ENCODE data around the gene PGAP2. TPM values are rescaled to one million over a fixed set of nuclear protein-coding genes. Genes with fewer than 3 reads are reported as not detected.

Gene PGAP2
- total and polyA plus RNA-seq, 10 of the 15 experiments (the other 5 are each of a cell fraction or from before 2014, with no cell fraction given) = 12.3 to 37.4 (median 31.9) TPM

- TF ChIP-seq, protein P1, sequence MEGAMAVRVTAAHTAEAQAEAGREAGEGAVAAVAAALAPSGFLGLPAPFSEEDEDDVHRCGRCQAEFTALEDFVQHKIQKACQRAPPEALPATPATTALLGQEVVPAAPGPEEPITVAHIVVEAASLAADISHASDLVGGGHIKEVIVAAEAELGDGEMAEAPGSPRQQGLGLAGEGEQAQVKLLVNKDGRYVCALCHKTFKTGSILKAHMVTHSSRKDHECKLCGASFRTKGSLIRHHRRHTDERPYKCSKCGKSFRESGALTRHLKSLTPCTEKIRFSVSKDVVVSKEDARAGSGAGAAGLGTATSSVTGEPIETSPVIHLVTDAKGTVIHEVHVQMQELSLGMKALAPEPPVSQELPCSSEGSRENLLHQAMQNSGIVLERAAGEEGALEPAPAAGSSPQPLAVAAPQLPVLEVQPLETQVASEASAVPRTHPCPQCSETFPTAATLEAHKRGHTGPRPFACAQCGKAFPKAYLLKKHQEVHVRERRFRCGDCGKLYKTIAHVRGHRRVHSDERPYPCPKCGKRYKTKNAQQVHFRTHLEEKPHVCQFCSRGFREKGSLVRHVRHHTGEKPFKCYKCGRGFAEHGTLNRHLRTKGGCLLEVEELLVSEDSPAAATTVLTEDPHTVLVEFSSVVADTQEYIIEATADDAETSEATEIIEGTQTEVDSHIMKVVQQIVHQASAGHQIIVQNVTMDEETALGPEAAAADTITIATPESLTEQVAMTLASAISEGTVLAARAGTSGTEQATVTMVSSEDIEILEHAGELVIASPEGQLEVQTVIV (IDR thresholded peaks at IDR 0.05; ENCODE audit: borderline replicate concordance, partially characterized antibody) = no peak
- no peak for TF ChIP-seq NFXL1 (IDR thresholded peaks at IDR 0.05; ENCODE audit: borderline replicate concordance)
- TF ChIP-seq SIX5 (IDR thresholded peaks at IDR 0.05; ENCODE audit: low read depth, low read length, severe bottlenecking) = no peak
- TF ChIP-seq ASH2L (IDR thresholded peaks at IDR 0.05; ENCODE audit: borderline replicate concordance, low read depth) = no peak
- TF ChIP-seq RCOR1 (conservative IDR thresholded peaks at IDR 0.05; ENCODE audit: low read depth, low read length) = no peak
- TF ChIP-seq, protein P2, sequence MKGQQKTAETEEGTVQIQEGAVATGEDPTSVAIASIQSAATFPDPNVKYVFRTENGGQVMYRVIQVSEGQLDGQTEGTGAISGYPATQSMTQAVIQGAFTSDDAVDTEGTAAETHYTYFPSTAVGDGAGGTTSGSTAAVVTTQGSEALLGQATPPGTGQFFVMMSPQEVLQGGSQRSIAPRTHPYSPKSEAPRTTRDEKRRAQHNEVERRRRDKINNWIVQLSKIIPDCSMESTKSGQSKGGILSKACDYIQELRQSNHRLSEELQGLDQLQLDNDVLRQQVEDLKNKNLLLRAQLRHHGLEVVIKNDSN (IDR thresholded peaks at IDR 0.05; ENCODE audit: borderline replicate concordance, extremely low read length, insufficient read depth, low read depth, low read length) = peak; percentile 5
- TF ChIP-seq, protein P3, sequence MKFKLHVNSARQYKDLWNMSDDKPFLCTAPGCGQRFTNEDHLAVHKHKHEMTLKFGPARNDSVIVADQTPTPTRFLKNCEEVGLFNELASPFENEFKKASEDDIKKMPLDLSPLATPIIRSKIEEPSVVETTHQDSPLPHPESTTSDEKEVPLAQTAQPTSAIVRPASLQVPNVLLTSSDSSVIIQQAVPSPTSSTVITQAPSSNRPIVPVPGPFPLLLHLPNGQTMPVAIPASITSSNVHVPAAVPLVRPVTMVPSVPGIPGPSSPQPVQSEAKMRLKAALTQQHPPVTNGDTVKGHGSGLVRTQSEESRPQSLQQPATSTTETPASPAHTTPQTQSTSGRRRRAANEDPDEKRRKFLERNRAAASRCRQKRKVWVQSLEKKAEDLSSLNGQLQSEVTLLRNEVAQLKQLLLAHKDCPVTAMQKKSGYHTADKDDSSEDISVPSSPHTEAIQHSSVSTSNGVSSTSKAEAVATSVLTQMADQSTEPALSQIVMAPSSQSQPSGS (IDR thresholded peaks at IDR 0.05; ENCODE audit: low read length) = no peak
- TF ChIP-seq MEF2A (IDR thresholded peaks at IDR 0.05; ENCODE audit: insufficient read depth, low read depth, low read length) = peak; percentile 47; the same call in 1 of the 2 replicates
- TF ChIP-seq, protein P4, sequence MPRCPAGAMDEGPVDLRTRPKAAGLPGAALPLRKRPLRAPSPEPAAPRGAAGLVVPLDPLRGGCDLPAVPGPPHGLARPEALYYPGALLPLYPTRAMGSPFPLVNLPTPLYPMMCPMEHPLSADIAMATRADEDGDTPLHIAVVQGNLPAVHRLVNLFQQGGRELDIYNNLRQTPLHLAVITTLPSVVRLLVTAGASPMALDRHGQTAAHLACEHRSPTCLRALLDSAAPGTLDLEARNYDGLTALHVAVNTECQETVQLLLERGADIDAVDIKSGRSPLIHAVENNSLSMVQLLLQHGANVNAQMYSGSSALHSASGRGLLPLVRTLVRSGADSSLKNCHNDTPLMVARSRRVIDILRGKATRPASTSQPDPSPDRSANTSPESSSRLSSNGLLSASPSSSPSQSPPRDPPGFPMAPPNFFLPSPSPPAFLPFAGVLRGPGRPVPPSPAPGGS (IDR thresholded peaks at IDR 0.05; ENCODE audit: borderline replicate concordance, insufficient read depth, low read depth, low read length, poor library complexity, severe bottlenecking) = no peak
- TF ChIP-seq RAD51 (IDR thresholded peaks at IDR 0.05) = no peak
- TF ChIP-seq, protein P5, sequence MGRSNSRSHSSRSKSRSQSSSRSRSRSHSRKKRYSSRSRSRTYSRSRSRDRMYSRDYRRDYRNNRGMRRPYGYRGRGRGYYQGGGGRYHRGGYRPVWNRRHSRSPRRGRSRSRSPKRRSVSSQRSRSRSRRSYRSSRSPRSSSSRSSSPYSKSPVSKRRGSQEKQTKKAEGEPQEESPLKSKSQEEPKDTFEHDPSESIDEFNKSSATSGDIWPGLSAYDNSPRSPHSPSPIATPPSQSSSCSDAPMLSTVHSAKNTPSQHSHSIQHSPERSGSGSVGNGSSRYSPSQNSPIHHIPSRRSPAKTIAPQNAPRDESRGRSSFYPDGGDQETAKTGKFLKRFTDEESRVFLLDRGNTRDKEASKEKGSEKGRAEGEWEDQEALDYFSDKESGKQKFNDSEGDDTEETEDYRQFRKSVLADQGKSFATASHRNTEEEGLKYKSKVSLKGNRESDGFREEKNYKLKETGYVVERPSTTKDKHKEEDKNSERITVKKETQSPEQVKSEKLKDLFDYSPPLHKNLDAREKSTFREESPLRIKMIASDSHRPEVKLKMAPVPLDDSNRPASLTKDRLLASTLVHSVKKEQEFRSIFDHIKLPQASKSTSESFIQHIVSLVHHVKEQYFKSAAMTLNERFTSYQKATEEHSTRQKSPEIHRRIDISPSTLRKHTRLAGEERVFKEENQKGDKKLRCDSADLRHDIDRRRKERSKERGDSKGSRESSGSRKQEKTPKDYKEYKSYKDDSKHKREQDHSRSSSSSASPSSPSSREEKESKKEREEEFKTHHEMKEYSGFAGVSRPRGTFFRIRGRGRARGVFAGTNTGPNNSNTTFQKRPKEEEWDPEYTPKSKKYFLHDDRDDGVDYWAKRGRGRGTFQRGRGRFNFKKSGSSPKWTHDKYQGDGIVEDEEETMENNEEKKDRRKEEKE (IDR thresholded peaks at IDR 0.05) = no peak
- TF ChIP-seq CHD1 (IDR thresholded peaks at IDR 0.05; ENCODE audit: low read depth, low read length) = no peak; the same call in 1 of the 2 replicates
- no peak for TF ChIP-seq SKIL (IDR thresholded peaks at IDR 0.05; ENCODE audit: low read depth, poor library complexity, severe bottlenecking)
- peak; percentile 90; the same call in 1 of the 2 replicates for TF ChIP-seq RB1 (IDR thresholded peaks at IDR 0.05; ENCODE audit: borderline replicate concordance)
- 0 out of 2 replicates have a peak, but pooled peaks have one; percentile 16 for TF ChIP-seq HCFC1 (IDR thresholded peaks at IDR 0.05; ENCODE audit: low read length)
- TF ChIP-seq JUNB (IDR thresholded peaks at IDR 0.05) = no peak
- no peak; the same call in 1 of the 2 replicates for TF ChIP-seq DPF2 (IDR thresholded peaks at IDR 0.05)
Measured at GRCh38 chr11:3854977-3855807, 46.8 kb downstream of the PGAP2 start, which contains the start of gene STIM1 (continued).

All from GM12878 (cell line).